Astrocyte (in vitro differentiated cells and primary cell): ENCODE results near the gene SSTR4.

Source experiments
- EZH2 ChIP-seq: IDR thresholded peaks from 2 replicates; pipeline ENCODE4 v1.6.1; 2012; ENCODE audit warnings: mild to moderate bottlenecking, low read length, inconsistent platforms; ENCODE audit not compliant: insufficient read depth
- TF ChIP-seq, protein P1 (sequence below): IDR thresholded peaks from 2 replicates; pipeline ENCODE4 v1.5.1; 2011; ENCODE audit warnings: low read depth, mild to moderate bottlenecking, inconsistent platforms, low read length, moderate library complexity; ENCODE audit not compliant: insufficient read depth

DNA sequence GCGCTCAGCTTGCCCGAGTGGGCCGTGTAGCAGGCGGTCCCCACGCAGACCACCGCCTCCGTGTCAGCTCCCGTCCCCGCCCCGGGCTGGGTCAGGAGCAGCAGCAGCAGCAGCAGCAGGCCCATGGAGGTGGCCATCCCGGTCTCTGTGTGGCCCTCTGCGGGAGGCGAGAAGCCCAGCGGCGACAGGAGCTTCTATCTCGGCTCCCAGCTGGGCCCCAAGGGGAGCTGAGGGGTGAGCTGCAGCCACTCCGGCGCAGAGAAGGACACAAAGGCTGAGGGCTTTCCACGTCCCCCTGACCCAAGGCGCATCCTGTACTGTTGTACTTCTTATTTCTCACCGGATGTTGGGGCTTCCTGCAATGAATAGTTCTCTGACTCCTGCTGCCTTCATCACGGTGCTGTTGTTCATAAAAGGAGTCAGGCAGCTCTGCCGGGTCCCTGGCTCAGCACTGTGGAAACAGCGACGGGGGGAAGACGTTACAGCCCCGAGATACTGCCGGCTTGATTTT, 51.0 kb downstream of the SSTR4 start, which contains the start of gene CD93:
- TF ChIP-seq, protein P1, sequence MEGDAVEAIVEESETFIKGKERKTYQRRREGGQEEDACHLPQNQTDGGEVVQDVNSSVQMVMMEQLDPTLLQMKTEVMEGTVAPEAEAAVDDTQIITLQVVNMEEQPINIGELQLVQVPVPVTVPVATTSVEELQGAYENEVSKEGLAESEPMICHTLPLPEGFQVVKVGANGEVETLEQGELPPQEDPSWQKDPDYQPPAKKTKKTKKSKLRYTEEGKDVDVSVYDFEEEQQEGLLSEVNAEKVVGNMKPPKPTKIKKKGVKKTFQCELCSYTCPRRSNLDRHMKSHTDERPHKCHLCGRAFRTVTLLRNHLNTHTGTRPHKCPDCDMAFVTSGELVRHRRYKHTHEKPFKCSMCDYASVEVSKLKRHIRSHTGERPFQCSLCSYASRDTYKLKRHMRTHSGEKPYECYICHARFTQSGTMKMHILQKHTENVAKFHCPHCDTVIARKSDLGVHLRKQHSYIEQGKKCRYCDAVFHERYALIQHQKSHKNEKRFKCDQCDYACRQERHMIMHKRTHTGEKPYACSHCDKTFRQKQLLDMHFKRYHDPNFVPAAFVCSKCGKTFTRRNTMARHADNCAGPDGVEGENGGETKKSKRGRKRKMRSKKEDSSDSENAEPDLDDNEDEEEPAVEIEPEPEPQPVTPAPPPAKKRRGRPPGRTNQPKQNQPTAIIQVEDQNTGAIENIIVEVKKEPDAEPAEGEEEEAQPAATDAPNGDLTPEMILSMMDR: no peak
- no peak for TF ChIP-seq EZH2
